Measurements from ENCODE around the gene TATDN3.

The TATDN3 gene

DNA sequence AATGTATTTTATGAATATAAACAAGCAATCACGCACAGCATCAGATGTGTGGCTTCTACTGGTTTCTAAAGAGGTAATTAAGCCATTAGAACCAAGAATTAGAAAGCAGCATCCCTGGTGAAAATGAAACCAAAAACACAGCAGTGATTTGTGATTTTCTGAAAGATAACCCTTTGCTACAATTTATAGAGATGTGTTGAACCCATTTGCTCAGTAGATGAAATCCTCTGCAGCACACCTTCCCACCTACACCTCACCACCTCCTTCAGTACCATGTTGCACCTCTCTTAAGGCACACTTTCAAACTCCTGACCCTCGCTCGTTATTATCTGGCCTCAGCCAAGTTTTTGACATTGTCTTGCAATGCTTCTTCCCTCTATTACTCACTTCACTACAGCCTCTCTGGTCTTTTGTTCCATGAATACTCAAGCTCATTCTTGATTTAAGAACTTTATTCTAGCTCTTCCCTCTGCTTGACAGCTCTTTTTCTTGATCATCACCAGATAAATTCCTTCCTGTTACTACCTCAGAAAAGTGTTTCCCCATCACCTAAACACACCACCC is 38.7 kb upstream of the TATDN3 start:
- no peak overlapping the region for H3K27ac ChIP-seq
- no peak for TF ChIP-seq CTCF (conservative IDR thresholded peaks at IDR 0.05)

DNA sequence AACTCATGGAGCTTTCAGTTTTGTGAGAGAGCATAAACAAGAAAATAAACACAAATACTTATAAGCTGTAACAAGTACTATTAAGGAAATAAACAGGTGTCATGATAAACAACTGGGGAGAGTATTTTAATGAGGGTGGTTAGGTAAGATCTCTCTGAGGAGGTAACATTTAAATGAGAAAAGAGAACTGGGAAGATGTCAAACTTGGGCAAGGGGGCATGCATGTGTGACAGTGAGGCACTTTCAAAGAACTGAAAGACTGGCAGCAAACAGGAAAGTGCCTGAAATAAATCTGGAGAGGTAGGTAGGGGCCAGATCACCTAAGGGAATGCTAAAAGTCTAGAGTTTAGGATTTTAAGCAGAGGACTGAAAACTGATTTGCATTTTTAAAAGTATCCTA is 37.9 kb upstream of the TATDN3 start:
- no peak for TF ChIP-seq CTCF (conservative IDR thresholded peaks at IDR 0.05)
- H3K27ac ChIP-seq, result no peak overlapping the region

GRCh38 chr1:212754193-212754592 is 37.5 kb upstream of the TATDN3 start:
- no peak overlapping the region for H3K27ac ChIP-seq

DNA sequence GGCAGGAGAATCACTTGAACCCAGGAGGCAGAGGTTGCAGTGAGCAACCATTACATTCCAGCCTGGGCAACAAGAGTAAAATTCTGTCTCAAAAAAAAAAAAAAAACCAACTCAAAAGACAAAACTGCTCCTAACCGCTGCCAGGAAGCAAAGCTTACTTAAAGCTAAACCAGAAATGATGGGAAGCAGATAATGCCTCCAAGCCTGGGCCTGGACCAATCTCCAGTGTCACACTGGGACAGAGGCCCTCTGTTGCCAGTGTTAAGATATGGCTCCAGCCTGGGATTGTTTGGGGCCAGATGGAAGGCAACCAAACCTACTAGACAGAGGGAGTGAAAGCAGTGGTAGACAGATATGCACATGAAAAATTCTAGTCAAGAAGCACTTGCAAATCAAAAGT is 37.0 kb upstream of the TATDN3 start:
- TF ChIP-seq CTCF (conservative IDR thresholded peaks at IDR 0.05), result no peak
- H3K27ac ChIP-seq, result no peak overlapping the region

More at GRCh38 chr1:212754193-212754592, 37.5 kb upstream of the TATDN3 start:
- no peak for TF ChIP-seq CTCF (conservative IDR thresholded peaks at IDR 0.05)

- H3K27ac ChIP-seq, result no peak overlapping the region
- no peak for TF ChIP-seq CTCF (conservative IDR thresholded peaks at IDR 0.05)
Measured at GRCh38 chr1:212759683-212760082, 32.0 kb upstream of the TATDN3 start.

DNA sequence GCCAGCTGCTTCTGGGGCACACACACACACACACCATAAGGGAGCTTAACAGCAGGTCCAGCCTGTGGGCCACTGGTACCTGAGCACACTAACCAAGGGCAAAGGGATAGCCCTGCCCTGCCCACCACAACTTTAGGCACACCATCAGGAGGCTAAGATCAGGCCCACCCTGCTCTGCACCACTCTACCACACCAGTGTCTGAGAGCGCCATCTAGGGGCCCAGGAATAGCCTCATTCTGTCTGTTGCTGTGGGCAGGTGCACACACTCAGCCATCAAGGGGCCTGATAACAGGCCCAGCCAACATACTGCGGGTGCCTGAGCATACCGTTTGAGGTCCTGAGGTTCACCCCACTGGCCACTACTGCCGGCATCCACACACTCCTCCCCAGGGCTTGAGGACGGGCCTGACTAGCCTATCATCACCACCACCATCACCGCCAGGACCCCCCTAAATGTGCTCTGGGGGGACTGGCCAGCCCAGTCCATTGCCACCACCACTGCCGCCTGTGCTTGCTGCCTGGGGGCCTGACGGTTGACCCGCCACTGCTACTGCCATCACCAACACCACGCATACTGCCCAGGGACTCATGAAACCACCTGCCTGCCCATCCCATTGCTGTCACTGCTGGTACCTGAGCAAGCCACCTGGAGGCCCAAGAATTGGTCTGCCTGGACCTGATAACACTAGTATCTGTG is 31.4 kb upstream of the TATDN3 start:
- no peak; the same call in 1 of the 2 replicates for TF ChIP-seq CTCF (conservative IDR thresholded peaks at IDR 0.05)
- no peak overlapping the region for H3K27ac ChIP-seq

DNA sequence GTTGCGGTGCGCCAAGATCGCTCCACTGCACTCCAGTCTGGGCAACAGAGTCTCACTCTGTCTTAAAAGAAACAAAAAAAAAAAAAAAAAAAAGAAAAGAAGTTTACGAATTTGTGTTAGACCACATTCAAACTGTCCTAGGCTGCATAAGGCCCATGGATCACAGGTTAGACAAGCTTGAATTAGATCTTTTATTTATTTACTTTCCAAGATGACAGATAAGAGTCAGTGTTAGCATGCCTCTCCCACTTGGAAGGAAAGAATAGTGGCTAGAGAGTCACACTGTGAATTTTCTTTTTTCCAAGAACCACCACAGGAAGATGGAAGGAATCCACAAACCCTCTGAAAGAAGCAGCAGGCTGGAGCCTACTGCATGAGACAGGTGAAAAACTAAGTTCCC is 29.5 kb upstream of the TATDN3 start:
- no peak for TF ChIP-seq CTCF (conservative IDR thresholded peaks at IDR 0.05)
- peak overlapping the region; percentile 24 for H3K27ac ChIP-seq
